K562 treated with DMSO at 1 percent for 4 hours (cell line): ENCODE data around the gene SLC43A2. TPM values are rescaled to one million over a fixed set of nuclear protein-coding genes. Genes with fewer than 3 reads are reported as not detected.

Experiments
- total RNA-seq: library from RNA; unstranded; fragments of 300-600 nt; gene quantifications from 2 replicates; pipeline ENCODE4 v1.2.3, GENCODE V29; 2022; ENCODE audit not compliant: insufficient read depth

The SLC43A2 gene
- 1.8 TPM in 2 replicates for total RNA-seq

GRCh38 chr17:1627982-1628855 lies at the start of gene SLC43A2:
Gene SLC43A2 (minus strand): TSS chr17:1628834. CDS start chr17:1627874, 960 bp downstream.

GRCh38 chr17:1649844-1650501 lies 21.3 kb upstream of the SLC43A2 start, which contains the start of gene RILP:
Gene RILP (minus strand): TSS chr17:1649866. CDS start chr17:1649804, 62 bp downstream.

GRCh38 chr17:1645207-1646171 lies 16.9 kb upstream of the SLC43A2 start, which contains the start of gene SCARF1:
Gene SCARF1 (minus strand): TSS chr17:1645732. CDS start chr17:1645697, 35 bp downstream.

Other genes with a start within 250 kb of the SLC43A2 start
- gene YWHAE, start 228.6 kb downstream of the SLC43A2 start, total RNA-seq, result 184 and 201 TPM in 2 replicates
- gene CRK, start 172.6 kb downstream of the SLC43A2 start, total RNA-seq, result 15.7 and 21.2 TPM in 2 replicates
- 24.7 and 26.9 TPM in 2 replicates for gene MYO1C, start 136.1 kb downstream of the SLC43A2 start, total RNA-seq
- 22.7 and 27.5 TPM in 2 replicates for gene INPP5K, start 112.2 kb downstream of the SLC43A2 start, total RNA-seq
- 30.7 and 35.8 TPM in 2 replicates for gene PITPNA, start 66.0 kb downstream of the SLC43A2 start, total RNA-seq
- gene SCARF1, start 16.9 kb upstream of the SLC43A2 start, total RNA-seq, result 5.1 and 8.9 TPM in 2 replicates
- 44.9 and 58.1 TPM in 2 replicates for gene RILP, start 21.0 kb upstream of the SLC43A2 start, total RNA-seq
- gene PRPF8, start 56.0 kb upstream of the SLC43A2 start, total RNA-seq, result 115 and 133 TPM in 2 replicates
- 1.8 and 2.3 TPM in 2 replicates for gene TLCD2, start 81.5 kb upstream of the SLC43A2 start, total RNA-seq
- 11.7 and 14.5 TPM in 2 replicates for gene WDR81, start 95.9 kb upstream of the SLC43A2 start, total RNA-seq
- gene SERPINF2, start 114.0 kb upstream of the SLC43A2 start, total RNA-seq, result not detected in 2 replicates
- 82.0 and 83.9 TPM in 2 replicates for gene SERPINF1, start 133.2 kb upstream of the SLC43A2 start, total RNA-seq
- 8.8 and 8.9 TPM in 2 replicates for gene SMYD4, start 201.1 kb upstream of the SLC43A2 start, total RNA-seq
- 38.3 and 40.6 TPM in 2 replicates for gene RPA1, start 201.2 kb upstream of the SLC43A2 start, total RNA-seq